ENCODE measurements around the gene SHANK2.

The SHANK2 gene

GRCh38 chr11:71284525-71285092 is 32.2 kb upstream of the SHANK2 start:
- DNase-seq: no peak
- Histone ChIP-seq H4K8ac (ENCODE audit: low read depth, low read length) (no peak overlapping the region), H3K79me2 (ENCODE audit: control insufficient read depth, insufficient read depth, low read length) (no peaks in the 10 kb centered on the region), H3K27ac (ENCODE audit: low read depth, low read length) (no peak overlapping the region), H3K18ac (ENCODE audit: low read length) (no peak overlapping the region), H3K79me1 (ENCODE audit: low read length) (no peaks in the 10 kb centered on the region), H3K27me3 (ENCODE audit: insufficient read depth, low read length, poor library complexity) (no peaks in the 10 kb centered on the region), H3K23ac (ENCODE audit: low read length) (no peak overlapping the region), H3K56ac (ENCODE audit: low read length) (no peak overlapping the region), H3K4ac (ENCODE audit: low read depth, low read length) (no peak overlapping the region), H4K5ac (ENCODE audit: low read length) (no peak overlapping the region), H2BK120ac (ENCODE audit: low read depth, low read length) (no peak overlapping the region), H3K4me1 (ENCODE audit: control insufficient read depth, low read depth, low read length) (no peaks in the 10 kb centered on the region), H3K4me3 (ENCODE audit: low read length) (no peak overlapping the region), H3K4me2 (ENCODE audit: low read length) (no peak overlapping the region), H3K9ac (ENCODE audit: low read length) (no peak overlapping the region), H3K36me3 (ENCODE audit: control insufficient read depth, insufficient read depth, low read length) (no peaks in the 10 kb centered on the region), H2BK15ac (replicated peaks; ENCODE audit: low read depth) (no peak overlapping the region), H2BK5ac (ENCODE audit: low read length) (no peak overlapping the region), H2AK5ac (ENCODE audit: low read length) (no peak overlapping the region)
- no CpG with 5 or more reads among the region's 2 CpGs for WGBS (ENCODE audit: extremely low coverage, insufficient coverage, low lambda C conversion rate)

GRCh38 chr11:71283971-71284441 is 31.6 kb upstream of the SHANK2 start:
- H3K9ac ChIP-seq (ENCODE audit: low read length): no peak overlapping the region
- no peak overlapping the region for H3K56ac ChIP-seq (ENCODE audit: low read length)
- H3K79me1 ChIP-seq (ENCODE audit: low read length): no peaks in the 10 kb centered on the region
- no peak overlapping the region for H2AK5ac ChIP-seq (ENCODE audit: low read length)
- no peak overlapping the region for H2BK120ac ChIP-seq (ENCODE audit: low read depth, low read length)
- no peak overlapping the region for H3K27ac ChIP-seq (ENCODE audit: low read depth, low read length)
- no peak overlapping the region for H3K4me3 ChIP-seq (ENCODE audit: low read length)
- WGBS (ENCODE audit: extremely low coverage, insufficient coverage, low lambda C conversion rate): no CpG with 5 or more reads among the region's 16 CpGs
- no peaks in the 10 kb centered on the region for H3K36me3 ChIP-seq (ENCODE audit: control insufficient read depth, insufficient read depth, low read length)
- DNase-seq: no peak
- no peak overlapping the region for H4K5ac ChIP-seq (ENCODE audit: low read length)
- no peak overlapping the region for H3K18ac ChIP-seq (ENCODE audit: low read length)
- no peak overlapping the region for H3K23ac ChIP-seq (ENCODE audit: low read length)
- H3K27me3 ChIP-seq (ENCODE audit: insufficient read depth, low read length, poor library complexity): no peaks in the 10 kb centered on the region
- H3K4me2 ChIP-seq (ENCODE audit: low read length): no peak overlapping the region
- no peaks in the 10 kb centered on the region for H3K4me1 ChIP-seq (ENCODE audit: control insufficient read depth, low read depth, low read length)
- no peaks in the 10 kb centered on the region for H3K79me2 ChIP-seq (ENCODE audit: control insufficient read depth, insufficient read depth, low read length)
- no peak overlapping the region for H4K8ac ChIP-seq (ENCODE audit: low read depth, low read length)
- no peak overlapping the region for H3K4ac ChIP-seq (ENCODE audit: low read depth, low read length)
- no peak overlapping the region for H2BK15ac ChIP-seq (replicated peaks; ENCODE audit: low read depth)
- H2BK5ac ChIP-seq (ENCODE audit: low read length): no peak overlapping the region

- Histone ChIP-seq H2BK120ac (ENCODE audit: low read depth, low read length) (no peak overlapping the region), H3K4me3 (ENCODE audit: low read length) (no peak overlapping the region), H2AK5ac (ENCODE audit: low read length) (no peak overlapping the region), H3K4me1 (ENCODE audit: control insufficient read depth, low read depth, low read length) (no peaks in the 10 kb centered on the region), H3K56ac (ENCODE audit: low read length) (no peak overlapping the region), H2BK15ac (replicated peaks; ENCODE audit: low read depth) (no peak overlapping the region), H4K8ac (ENCODE audit: low read depth, low read length) (no peak overlapping the region), H3K79me2 (ENCODE audit: control insufficient read depth, insufficient read depth, low read length) (no peaks in the 10 kb centered on the region), H3K36me3 (ENCODE audit: control insufficient read depth, insufficient read depth, low read length) (no peaks in the 10 kb centered on the region), H3K18ac (ENCODE audit: low read length) (no peak overlapping the region), H3K23ac (ENCODE audit: low read length) (no peak overlapping the region), H3K9ac (ENCODE audit: low read length) (no peak overlapping the region), H3K27me3 (ENCODE audit: insufficient read depth, low read length, poor library complexity) (no peaks in the 10 kb centered on the region), H3K4me2 (ENCODE audit: low read length) (no peak overlapping the region), H3K4ac (ENCODE audit: low read depth, low read length) (no peak overlapping the region), H3K27ac (ENCODE audit: low read depth, low read length) (no peak overlapping the region), H2BK5ac (ENCODE audit: low read length) (no peak overlapping the region), H3K79me1 (ENCODE audit: low read length) (no peaks in the 10 kb centered on the region), H4K5ac (ENCODE audit: low read length) (no peak overlapping the region)
- WGBS (ENCODE audit: extremely low coverage, insufficient coverage, low lambda C conversion rate): no CpG with 5 or more reads among the region's 15 CpGs
- no peak for DNase-seq
These were observed 30.4 kb upstream of the SHANK2 start for GRCh38 chr11:71282581-71283351.

GRCh38 chr11:71281831-71282230 is 29.5 kb upstream of the SHANK2 start:
- H2BK15ac ChIP-seq (replicated peaks; ENCODE audit: low read depth): no peak overlapping the region
- H3K4me3 ChIP-seq (ENCODE audit: low read length): no peak overlapping the region
- no peak overlapping the region for H3K27ac ChIP-seq (ENCODE audit: low read depth, low read length)
- no peak overlapping the region for H3K4me2 ChIP-seq (ENCODE audit: low read length)
- no peak overlapping the region for H3K18ac ChIP-seq (ENCODE audit: low read length)
- H3K79me2 ChIP-seq (ENCODE audit: control insufficient read depth, insufficient read depth, low read length): no peaks in the 10 kb centered on the region
- H3K4ac ChIP-seq (ENCODE audit: low read depth, low read length): no peak overlapping the region
- no peak overlapping the region for H3K23ac ChIP-seq (ENCODE audit: low read length)
- H3K56ac ChIP-seq (ENCODE audit: low read length): no peak overlapping the region
- H3K27me3 ChIP-seq (ENCODE audit: insufficient read depth, low read length, poor library complexity): no peaks in the 10 kb centered on the region
- H3K9ac ChIP-seq (ENCODE audit: low read length): no peak overlapping the region
- no peaks in the 10 kb centered on the region for H3K79me1 ChIP-seq (ENCODE audit: low read length)
- no peaks in the 10 kb centered on the region for H3K4me1 ChIP-seq (ENCODE audit: control insufficient read depth, low read depth, low read length)
- no peak overlapping the region for H2BK120ac ChIP-seq (ENCODE audit: low read depth, low read length)
- no peak overlapping the region for H2AK5ac ChIP-seq (ENCODE audit: low read length)
- no peak for DNase-seq
- H3K36me3 ChIP-seq (ENCODE audit: control insufficient read depth, insufficient read depth, low read length): no peaks in the 10 kb centered on the region
- H4K5ac ChIP-seq (ENCODE audit: low read length): no peak overlapping the region
- H4K8ac ChIP-seq (ENCODE audit: low read depth, low read length): no peak overlapping the region
- WGBS (ENCODE audit: extremely low coverage, insufficient coverage, low lambda C conversion rate): no CpG with 5 or more reads among the region's 7 CpGs
- H2BK5ac ChIP-seq (ENCODE audit: low read length): no peak overlapping the region

GRCh38 chr11:71281204-71281603 is 28.8 kb upstream of the SHANK2 start:
- H3K18ac ChIP-seq (ENCODE audit: low read length): no peak overlapping the region
- H3K9ac ChIP-seq (ENCODE audit: low read length): no peak overlapping the region
- H3K27me3 ChIP-seq (ENCODE audit: insufficient read depth, low read length, poor library complexity): no peaks in the 10 kb centered on the region
- no peak overlapping the region for H3K4me2 ChIP-seq (ENCODE audit: low read length)
- no peak overlapping the region for H3K4ac ChIP-seq (ENCODE audit: low read depth, low read length)
- DNase-seq: no peak
- H2BK120ac ChIP-seq (ENCODE audit: low read depth, low read length): no peak overlapping the region
- H4K8ac ChIP-seq (ENCODE audit: low read depth, low read length): no peak overlapping the region
- no CpG with 5 or more reads among the region's 3 CpGs for WGBS (ENCODE audit: extremely low coverage, insufficient coverage, low lambda C conversion rate)
- no peaks in the 10 kb centered on the region for H3K36me3 ChIP-seq (ENCODE audit: control insufficient read depth, insufficient read depth, low read length)
- H2AK5ac ChIP-seq (ENCODE audit: low read length): no peak overlapping the region
- no peaks in the 10 kb centered on the region for H3K79me1 ChIP-seq (ENCODE audit: low read length)
- no peaks in the 10 kb centered on the region for H3K79me2 ChIP-seq (ENCODE audit: control insufficient read depth, insufficient read depth, low read length)
- no peak overlapping the region for H3K27ac ChIP-seq (ENCODE audit: low read depth, low read length)
- H2BK5ac ChIP-seq (ENCODE audit: low read length): no peak overlapping the region
- H3K23ac ChIP-seq (ENCODE audit: low read length): no peak overlapping the region
- H3K4me1 ChIP-seq (ENCODE audit: control insufficient read depth, low read depth, low read length): no peaks in the 10 kb centered on the region
- H3K56ac ChIP-seq (ENCODE audit: low read length): no peak overlapping the region
- no peak overlapping the region for H2BK15ac ChIP-seq (replicated peaks; ENCODE audit: low read depth)
- no peak overlapping the region for H3K4me3 ChIP-seq (ENCODE audit: low read length)
- H4K5ac ChIP-seq (ENCODE audit: low read length): no peak overlapping the region

Measured in mesendoderm (in vitro differentiated cells).